CD4-positive, alpha-beta T cell treated with Interleukin-6 for 4 hours (primary cell): ENCODE data around the gene DENND1C.
A peak's percentile ranks its signal among the peaks of the same experiment; 100 is the strongest.
"Not testable (repeated sequence)": the region's sequence is repeated elsewhere in the genome, so short reads cannot be mapped to it uniquely, and the experiment has no call there.

Experiments used
- DNase-seq: peaks from one replicate; pipeline ENCODE4 v3.0.0-alpha.2; 2020; ENCODE audit warnings: mixed read lengths

The DENND1C gene

GRCh38 chr19:6481541-6482342 is at the start of gene DENND1C:
Gene DENND1C, minus strand, starts transcription at chr19:6481787. Its CDS starts 92 bp downstream, at chr19:6481695.
- DNase-seq: peak; percentile 82

- DNase-seq: peak; percentile 83
These were observed 49.0 kb upstream of the DENND1C start, which contains the start of gene TNFSF9 for GRCh38 chr19:6530386-6531162. Gene TNFSF9, plus strand, starts transcription at chr19:6531026. Its CDS starts 11 bp downstream, at chr19:6531037.

- no peak for DNase-seq
These were observed 48.4 kb upstream of the DENND1C start for GRCh38 chr19:6529937-6530385.

- DNase-seq: no peak
These were observed 47.8 kb upstream of the DENND1C start for GRCh38 chr19:6529351-6529750.

- no peak for DNase-seq
These were observed 47.0 kb upstream of the DENND1C start for GRCh38 chr19:6528544-6529121.

- DNase-seq: no peak
These were observed 46.4 kb upstream of the DENND1C start for GRCh38 chr19:6527893-6528543.

GRCh38 chr19:6524311-6524710 is 42.7 kb upstream of the DENND1C start:
- DNase-seq: no peak

GRCh38 chr19:6522712-6523111 is 41.1 kb upstream of the DENND1C start:
- DNase-seq: no peak

- peak; percentile 56 for DNase-seq
These were observed 40.4 kb upstream of the DENND1C start for GRCh38 chr19:6521718-6522646.

GRCh38 chr19:6519289-6519688 is 37.7 kb upstream of the DENND1C start:
- no peak for DNase-seq

- no peak for DNase-seq
These were observed 36.7 kb upstream of the DENND1C start for GRCh38 chr19:6518145-6518911.

GRCh38 chr19:6516659-6517291 is 35.2 kb upstream of the DENND1C start:
- DNase-seq: peak; percentile 94

- DNase-seq: peak; percentile 77
These were observed 34.6 kb upstream of the DENND1C start for GRCh38 chr19:6516018-6516658.

GRCh38 chr19:6514926-6515544 is 33.4 kb upstream of the DENND1C start:
- no peak for DNase-seq

GRCh38 chr19:6514089-6514488 is 32.5 kb upstream of the DENND1C start:
- no peak for DNase-seq

GRCh38 chr19:6510618-6511017 is 29.0 kb upstream of the DENND1C start:
- no peak for DNase-seq

GRCh38 chr19:6509118-6509971 is 27.8 kb upstream of the DENND1C start:
- DNase-seq: no peak

GRCh38 chr19:6508028-6508771 is 26.6 kb upstream of the DENND1C start:
- DNase-seq: not testable (repeated sequence)
